ENCODE measurements around the gene WNT5A.

WNT5A gene

GRCh38 chr3:55480911-55481743 is 6.0 kb downstream of the WNT5A start:
- no peak for DNase-seq

- DNase-seq: no peak
Measured at GRCh38 chr3:55477306-55478303, 9.5 kb downstream of the WNT5A start.

- DNase-seq: no peak
Measured at GRCh38 chr3:55476515-55476914, 10.6 kb downstream of the WNT5A start.

GRCh38 chr3:55474213-55474632 is 12.9 kb downstream of the WNT5A start:
- no peak for DNase-seq

- DNase-seq: no peak
Measured at GRCh38 chr3:55473788-55474187, 13.3 kb downstream of the WNT5A start.

DNA sequence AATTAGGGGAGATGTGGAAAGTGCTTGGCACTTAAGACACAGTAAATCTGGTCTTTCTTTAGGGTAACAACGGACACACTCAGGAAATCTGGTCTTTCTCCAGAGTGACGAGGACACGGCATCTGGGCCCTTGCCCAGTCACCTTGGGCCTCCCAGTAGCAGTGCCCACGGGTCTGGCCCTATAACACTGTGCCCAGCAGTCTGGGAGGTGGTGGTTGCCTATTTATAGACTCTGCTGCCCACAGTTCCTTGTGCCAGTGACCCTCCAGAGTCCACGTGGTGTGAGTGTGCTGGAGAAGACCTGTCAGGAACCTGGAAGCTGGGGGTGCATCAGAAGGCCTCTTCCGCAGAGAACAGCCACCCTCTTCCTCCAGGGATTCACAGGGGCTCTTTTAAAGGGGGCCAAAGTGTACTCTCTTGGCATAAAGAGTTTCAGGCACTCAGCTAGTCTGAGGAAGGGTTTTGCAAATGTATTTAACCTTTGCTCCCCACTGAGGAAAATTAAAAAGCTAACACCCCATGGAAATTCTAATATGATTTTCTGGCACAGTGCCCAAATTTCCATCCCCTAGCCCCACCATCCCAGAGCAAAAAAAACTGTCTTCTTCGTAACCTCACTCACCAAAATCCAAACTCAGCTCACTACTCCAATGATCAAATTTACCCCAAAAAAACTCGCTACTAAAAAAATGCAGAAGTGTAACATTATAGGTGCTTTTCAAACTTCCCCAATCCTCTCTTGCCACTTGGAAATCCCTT is 15.4 kb downstream of the WNT5A start:
- no peak for DNase-seq

DNA sequence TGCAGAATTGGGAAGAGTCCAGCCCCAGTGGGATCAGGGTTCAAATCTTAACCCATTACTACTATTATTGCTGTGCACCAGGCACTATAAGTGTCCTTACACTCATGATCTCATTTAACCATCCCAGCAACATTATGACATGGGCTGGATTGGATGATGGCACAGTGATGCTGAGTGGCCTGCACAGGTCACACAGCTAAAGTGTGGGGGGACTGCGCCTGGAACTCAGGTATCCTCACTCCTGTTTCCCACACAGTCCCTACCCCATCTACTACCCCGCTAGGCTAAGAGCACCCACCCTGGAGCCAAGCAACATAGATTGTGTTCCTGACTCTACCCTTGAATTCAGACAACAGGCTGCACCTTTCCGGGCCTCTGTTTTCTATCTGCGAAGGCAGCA is 16.0 kb downstream of the WNT5A start:
- DNase-seq: no peak

DNA sequence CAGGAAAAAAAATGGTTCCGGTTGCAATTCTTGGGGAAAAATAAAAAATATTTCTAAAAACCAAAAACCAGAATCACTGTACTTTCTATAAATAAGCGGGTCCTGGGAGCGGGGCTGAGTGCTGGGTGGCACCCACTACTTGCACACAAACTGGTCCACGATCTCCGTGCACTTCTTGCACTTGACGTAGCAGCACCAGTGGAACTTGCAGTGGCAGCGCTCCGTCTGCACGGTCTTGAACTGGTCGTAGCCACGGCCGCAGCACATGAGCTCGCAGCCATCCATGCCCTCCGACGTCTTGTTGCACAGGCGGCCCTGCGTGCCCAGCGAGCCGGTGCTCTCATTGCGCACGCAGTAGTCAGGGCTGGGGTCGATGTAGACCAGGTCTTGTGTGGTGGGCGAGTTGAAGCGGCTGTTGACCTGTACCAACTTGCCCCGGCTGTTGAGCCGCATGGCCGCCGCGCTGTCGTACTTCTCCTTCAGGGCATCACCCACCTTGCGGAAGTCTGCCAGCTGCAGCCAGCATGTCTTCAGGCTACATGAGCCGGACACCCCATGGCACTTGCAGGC is 17.1 kb downstream of the WNT5A start:
- DNase-seq: no peak

DNA sequence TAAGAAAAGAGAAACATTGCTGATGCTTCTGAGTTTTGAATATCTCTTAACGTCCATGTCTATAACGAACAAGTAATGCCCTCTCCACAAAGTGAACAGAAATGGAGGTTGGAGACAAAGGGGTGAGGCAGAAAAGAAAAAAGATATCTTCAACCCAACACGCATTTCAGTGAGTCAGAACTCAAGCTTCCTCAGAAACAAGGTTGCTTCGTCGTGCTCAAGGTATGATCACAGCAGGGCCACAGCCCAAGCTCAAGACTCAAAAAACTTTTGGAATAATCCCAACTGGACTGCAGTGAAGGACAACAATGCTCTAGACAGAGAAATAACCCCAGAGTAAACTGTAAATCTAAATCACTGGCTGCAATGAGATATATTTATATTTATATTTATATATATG is 18.9 kb downstream of the WNT5A start:
- no peak for DNase-seq

GRCh38 chr3:55467099-55467498 is 20.0 kb downstream of the WNT5A start:
- DNase-seq: no peak

GRCh38 chr3:55466526-55466925 is 20.6 kb downstream of the WNT5A start:
- no peak for DNase-seq

DNA sequence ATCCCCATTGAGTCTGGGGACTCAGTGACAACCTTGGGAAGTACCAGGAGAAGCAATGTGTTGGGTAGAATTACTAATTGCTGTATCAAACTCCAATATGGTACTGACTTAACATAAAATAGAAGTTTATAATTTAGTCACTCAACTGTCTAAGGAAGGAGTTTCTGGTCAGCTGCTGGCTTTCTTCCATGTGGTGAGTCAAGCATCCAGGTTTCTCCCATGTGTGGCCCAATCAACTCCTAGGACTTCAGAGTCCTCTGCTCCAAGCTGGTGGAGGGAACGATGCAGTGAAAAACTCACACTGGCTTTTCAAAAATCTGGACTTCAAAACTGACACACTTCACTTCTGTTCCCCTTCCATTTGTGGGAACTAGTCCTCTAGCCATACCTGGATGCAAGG is 25.2 kb downstream of the WNT5A start:
- no peak for DNase-seq

GRCh38 chr3:55459838-55460237 is 27.3 kb downstream of the WNT5A start:
- DNase-seq: no peak

DNA sequence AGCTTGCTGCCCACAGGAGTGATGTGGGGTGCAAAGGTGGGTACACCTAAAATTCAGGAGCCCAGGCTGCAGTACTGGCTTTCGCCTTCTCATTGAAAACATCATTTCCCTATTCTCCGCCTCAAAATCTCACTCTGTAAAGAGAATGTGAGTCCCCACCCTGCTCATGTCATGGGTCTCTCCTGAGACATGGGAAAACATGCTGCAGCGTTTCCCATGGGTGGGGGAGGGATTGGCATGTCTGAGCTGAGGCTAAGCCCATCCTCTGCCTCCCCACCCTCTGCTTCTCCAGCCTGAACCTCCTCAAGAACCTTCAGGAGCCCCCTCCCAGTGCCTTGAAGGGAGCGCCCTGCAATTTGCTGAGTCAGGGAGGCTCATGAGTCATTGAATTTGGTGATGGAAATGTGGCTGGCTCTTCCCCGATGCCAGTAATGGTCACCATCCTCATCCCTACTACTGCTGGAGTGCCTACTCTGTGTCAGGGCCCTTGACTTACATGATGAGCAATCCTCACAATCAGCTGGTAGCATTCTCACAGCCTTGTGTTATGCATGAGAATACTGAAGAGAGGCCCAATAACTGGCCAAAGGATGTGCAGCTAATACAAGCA is 28.8 kb downstream of the WNT5A start:
- DNase-seq: no peak

DNA sequence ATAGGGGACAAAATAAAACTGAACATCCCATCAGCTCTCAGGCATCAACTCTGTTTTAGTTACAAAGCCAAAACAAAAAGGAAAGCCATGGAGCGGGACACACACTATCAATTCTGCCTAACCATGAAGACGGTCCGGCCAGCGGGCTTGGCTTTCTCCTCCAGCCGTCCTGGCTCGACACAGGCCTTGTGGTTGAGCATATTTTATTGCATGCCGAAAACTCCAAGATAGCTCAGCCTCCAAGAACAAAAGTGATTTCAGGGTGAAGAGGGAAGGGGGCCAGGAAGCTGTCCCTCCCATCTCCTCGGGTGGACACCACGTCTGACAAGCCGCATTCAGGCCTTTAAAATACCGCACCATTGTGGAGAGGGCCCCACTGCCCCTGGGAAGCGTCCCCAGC is 31.2 kb downstream of the WNT5A start:
- DNase-seq: no peak

- DNase-seq: no peak
Measured at GRCh38 chr3:55454611-55455010, 32.5 kb downstream of the WNT5A start.

GRCh38 chr3:55453886-55454496 is 33.1 kb downstream of the WNT5A start:
- no peak for DNase-seq

GRCh38 chr3:55452886-55453285 is 34.2 kb downstream of the WNT5A start:
- no peak for DNase-seq

DNA sequence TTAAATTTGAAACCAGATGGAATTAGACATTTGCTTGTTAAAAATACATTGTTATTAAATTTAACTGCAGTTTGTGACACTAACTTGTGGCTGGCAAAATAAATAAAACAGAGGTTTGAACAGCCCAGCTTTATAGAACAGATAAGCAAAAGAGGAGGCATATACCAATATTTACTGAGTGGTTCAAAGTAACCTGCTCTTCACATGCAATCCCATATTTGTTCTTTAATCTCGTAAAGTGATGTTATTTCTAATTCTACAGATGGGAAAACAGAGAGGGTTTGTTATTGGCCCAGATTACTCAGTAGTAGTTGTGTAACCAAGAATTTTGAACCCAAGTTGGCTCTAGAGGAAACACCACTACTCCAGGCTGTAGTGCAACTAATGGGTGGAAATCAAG is 37.6 kb downstream of the WNT5A start:
- DNase-seq: no peak

GRCh38 chr3:55446850-55447249 is 40.3 kb downstream of the WNT5A start:
- DNase-seq: no peak

- DNase-seq: no peak
Measured at GRCh38 chr3:55445551-55445950, 41.6 kb downstream of the WNT5A start.

DNA sequence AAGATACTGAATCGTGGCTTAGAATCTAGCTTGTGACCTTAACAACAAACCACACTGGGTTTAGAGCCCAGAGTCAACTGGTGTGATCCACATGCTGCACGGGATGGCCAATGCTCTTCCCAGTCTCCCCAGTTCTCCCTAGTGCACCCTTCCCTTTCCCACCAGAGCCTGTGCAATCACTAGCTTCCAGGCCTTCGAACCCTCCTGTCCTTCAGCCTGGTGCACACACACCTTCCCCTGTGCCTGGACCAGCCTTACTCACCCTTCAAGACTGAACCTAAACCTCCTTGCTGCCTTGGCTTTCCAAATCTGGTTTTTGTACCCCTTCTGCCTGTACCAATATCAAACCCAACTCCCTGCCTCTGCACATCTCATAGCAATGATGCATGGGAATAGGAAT is 43.8 kb downstream of the WNT5A start:
- DNase-seq: no peak
